ENCODE measurements around the gene DDX24.

DDX24 gene

GRCh38 chr14:94051779-94052178 is 29.2 kb downstream of the DDX24 start:
- Mint-ChIP-seq H3K9me3 (ENCODE audit: low read depth) (no peaks in the 10 kb centered on the region), H3K36me3 (peaks cover 8% of the 10 kb centered on the region), H3K27me3 (no peaks in the 10 kb centered on the region), H3K4me3 (no peak overlapping the region), H3K4me1 (ENCODE audit: low read depth) (peaks cover 15% of the 10 kb centered on the region), H3K27ac (no peak overlapping the region)

GRCh38 chr14:94051115-94051514 is 29.9 kb downstream of the DDX24 start:
- Mint-ChIP-seq H3K36me3 (peaks cover 4% of the 10 kb centered on the region), H3K27ac (peak overlapping the region; percentile 36), H3K9me3 (ENCODE audit: low read depth) (no peaks in the 10 kb centered on the region), H3K4me3 (no peak overlapping the region), H3K4me1 (ENCODE audit: low read depth) (peaks cover 8% of the 10 kb centered on the region), H3K27me3 (no peaks in the 10 kb centered on the region)

GRCh38 chr14:94050231-94050880 is 30.6 kb downstream of the DDX24 start:
- Mint-ChIP-seq H3K4me1 (ENCODE audit: low read depth) (peaks cover 3% of the 10 kb centered on the region), H3K27me3 (no peaks in the 10 kb centered on the region), H3K36me3 (no peaks in the 10 kb centered on the region), H3K27ac (peak overlapping the region; percentile 46), H3K4me3 (no peak overlapping the region), H3K9me3 (ENCODE audit: low read depth) (no peaks in the 10 kb centered on the region)

- Mint-ChIP-seq H3K4me3 (no peak overlapping the region), H3K27ac (peak overlapping the region; percentile 46), H3K27me3 (no peaks in the 10 kb centered on the region), H3K4me1 (ENCODE audit: low read depth) (peaks cover 2% of the 10 kb centered on the region), H3K36me3 (no peaks in the 10 kb centered on the region), H3K9me3 (ENCODE audit: low read depth) (no peaks in the 10 kb centered on the region)
Measured at GRCh38 chr14:94049625-94050023, 31.4 kb downstream of the DDX24 start.

GRCh38 chr14:94048691-94049624 is 32.0 kb downstream of the DDX24 start:
- Mint-ChIP-seq H3K36me3 (no peaks in the 10 kb centered on the region), H3K4me3 (no peak overlapping the region), H3K9me3 (ENCODE audit: low read depth) (no peaks in the 10 kb centered on the region), H3K27ac (peak overlapping the region; percentile 41), H3K4me1 (ENCODE audit: low read depth) (peaks cover 2% of the 10 kb centered on the region), H3K27me3 (no peaks in the 10 kb centered on the region)

GRCh38 chr14:94047581-94047980 is 33.4 kb downstream of the DDX24 start:
- no peaks in the 10 kb centered on the region for H3K27me3 Mint-ChIP-seq
- H3K27ac Mint-ChIP-seq: peak overlapping the region; percentile 41
- H3K36me3 Mint-ChIP-seq: no peaks in the 10 kb centered on the region

GRCh38 chr14:94046696-94047250 is 34.2 kb downstream of the DDX24 start:
- no peaks in the 10 kb centered on the region for H3K27me3 Mint-ChIP-seq
- H3K4me1 Mint-ChIP-seq (ENCODE audit: low read depth): no peaks in the 10 kb centered on the region
- H3K4me3 Mint-ChIP-seq: no peak overlapping the region
- H3K9me3 Mint-ChIP-seq (ENCODE audit: low read depth): no peaks in the 10 kb centered on the region
- H3K27ac Mint-ChIP-seq: peak overlapping the region; percentile 55
- no peaks in the 10 kb centered on the region for H3K36me3 Mint-ChIP-seq

More at GRCh38 chr14:94047581-94047980, 33.4 kb downstream of the DDX24 start:
- Mint-ChIP-seq H3K9me3 (ENCODE audit: low read depth) (no peaks in the 10 kb centered on the region), H3K4me1 (ENCODE audit: low read depth) (no peaks in the 10 kb centered on the region), H3K4me3 (no peak overlapping the region)

- no peaks in the 10 kb centered on the region for H3K9me3 Mint-ChIP-seq (ENCODE audit: low read depth)
- H3K4me1 Mint-ChIP-seq (ENCODE audit: low read depth): no peaks in the 10 kb centered on the region
- H3K4me3 Mint-ChIP-seq: no peak overlapping the region
- no peaks in the 10 kb centered on the region for H3K27me3 Mint-ChIP-seq
- no peaks in the 10 kb centered on the region for H3K36me3 Mint-ChIP-seq
- H3K27ac Mint-ChIP-seq: peak overlapping the region; percentile 28
Measured at GRCh38 chr14:94045563-94046345, 35.2 kb downstream of the DDX24 start.

GRCh38 chr14:94045101-94045500 is 35.9 kb downstream of the DDX24 start:
- Mint-ChIP-seq H3K27ac (peak overlapping the region; percentile 28), H3K9me3 (ENCODE audit: low read depth) (no peaks in the 10 kb centered on the region), H3K27me3 (no peaks in the 10 kb centered on the region), H3K4me1 (ENCODE audit: low read depth) (no peaks in the 10 kb centered on the region), H3K36me3 (no peaks in the 10 kb centered on the region), H3K4me3 (no peak overlapping the region)

GRCh38 chr14:94044476-94045091 is 36.4 kb downstream of the DDX24 start:
- Mint-ChIP-seq H3K27ac (no peak overlapping the region), H3K27me3 (no peaks in the 10 kb centered on the region), H3K36me3 (no peaks in the 10 kb centered on the region), H3K9me3 (ENCODE audit: low read depth) (no peaks in the 10 kb centered on the region), H3K4me1 (ENCODE audit: low read depth) (no peaks in the 10 kb centered on the region), H3K4me3 (no peak overlapping the region)

GRCh38 chr14:94043756-94044475 is 37.1 kb downstream of the DDX24 start:
- no peak overlapping the region for H3K27ac Mint-ChIP-seq
- no peaks in the 10 kb centered on the region for H3K36me3 Mint-ChIP-seq
- H3K4me3 Mint-ChIP-seq: no peak overlapping the region

GRCh38 chr14:94043111-94043755 is 37.8 kb downstream of the DDX24 start:
- Mint-ChIP-seq H3K36me3 (no peaks in the 10 kb centered on the region), H3K27me3 (no peaks in the 10 kb centered on the region), H3K4me3 (no peak overlapping the region), H3K27ac (no peak overlapping the region), H3K4me1 (ENCODE audit: low read depth) (no peaks in the 10 kb centered on the region), H3K9me3 (ENCODE audit: low read depth) (no peaks in the 10 kb centered on the region)

More at GRCh38 chr14:94043756-94044475, 37.1 kb downstream of the DDX24 start:
- no peaks in the 10 kb centered on the region for H3K4me1 Mint-ChIP-seq (ENCODE audit: low read depth)
- no peaks in the 10 kb centered on the region for H3K9me3 Mint-ChIP-seq (ENCODE audit: low read depth)
- no peaks in the 10 kb centered on the region for H3K27me3 Mint-ChIP-seq

GRCh38 chr14:94042433-94043091 is 38.4 kb downstream of the DDX24 start:
- Mint-ChIP-seq H3K4me3 (no peak overlapping the region), H3K4me1 (ENCODE audit: low read depth) (no peaks in the 10 kb centered on the region), H3K27me3 (no peaks in the 10 kb centered on the region), H3K9me3 (ENCODE audit: low read depth) (no peaks in the 10 kb centered on the region), H3K27ac (no peak overlapping the region), H3K36me3 (no peaks in the 10 kb centered on the region)

Data from activated naive CD8-positive, alpha-beta T cell (primary cell).